HepG2 (cell line): Measurements from ENCODE around the gene PROC. TPM values are rescaled to one million over a fixed set of nuclear protein-coding genes. Genes with fewer than 3 reads are reported as not detected.

Experiments
- AGO2 ChIP-seq: fragments of 200-400 bp; formaldehyde crosslinking; optimal IDR thresholded peaks from 2 replicates; pipeline ENCODE3; 2017; ENCODE audit warnings: mild to moderate bottlenecking, low read depth, low read length, moderate library complexity
- ARID2 ChIP-seq: sonication (generic); formaldehyde crosslinking; IDR thresholded peaks from 2 replicates; pipeline ENCODE4 v1.8.1; 2022; ENCODE audit warnings: mild to moderate bottlenecking, missing genetic modification reagents, borderline replicate concordance
- FOSL2 ChIP-seq: sonication (generic); formaldehyde crosslinking; IDR thresholded peaks from 2 replicates; pipeline ENCODE4 v1.4.0; 2020; ENCODE audit warnings: missing genetic modification reagents
- HNRNPL ChIP-seq: fragments of 200-400 bp; formaldehyde crosslinking; IDR thresholded peaks from 2 replicates; pipeline ENCODE4 v1.6.1; 2017; ENCODE audit warnings: mild to moderate bottlenecking, low read depth, low read length
- IKZF1 ChIP-seq: fragments of 450-650 bp; IDR thresholded peaks from 2 replicates; pipeline ENCODE4 v1.7.1; 2016
- IRF1 ChIP-seq: sonication (generic); formaldehyde crosslinking; IDR thresholded peaks from 2 replicates; pipeline ENCODE4 v1.4.0; 2020; ENCODE audit warnings: low read depth, mild to moderate bottlenecking, missing genetic modification reagents
- KDM1A ChIP-seq: IDR thresholded peaks from 2 replicates; pipeline ENCODE4 v1.6.1; 2016; ENCODE audit warnings: missing compliant biosample characterization
- KDM5A ChIP-seq: fragments of 200-600 bp; sonication (generic); IDR thresholded peaks from 2 replicates; pipeline ENCODE4 v1.7.0; 2018; ENCODE audit warnings: antibody characterized with exemption, mild to moderate bottlenecking, low read length, borderline replicate concordance
- NPAS2 ChIP-seq: sonication (generic); formaldehyde crosslinking; IDR thresholded peaks from 2 replicates; pipeline ENCODE4 v1.8.0; 2022; ENCODE audit warnings: mild to moderate bottlenecking, missing genetic modification reagents, borderline replicate concordance
- POLR2AphosphoS2 ChIP-seq: IDR thresholded peaks from 2 replicates; pipeline ENCODE4 v1.6.1; 2011; ENCODE audit warnings: low read depth, low read length, improper control_type of control experiment
- RFX1 ChIP-seq: fragments of 450-650 bp; IDR thresholded peaks from 2 replicates; pipeline ENCODE4 v1.6.1; 2017
- SIN3B ChIP-seq: fragments of 150-350 bp; IDR thresholded peaks from 2 replicates; pipeline ENCODE4 v1.6.1; 2014; ENCODE audit warnings: low read length
- TP53 ChIP-seq: sonication (generic); formaldehyde crosslinking; conservative IDR thresholded peaks from 2 replicates; pipeline ENCODE4 v1.4.0; 2020; ENCODE audit warnings: missing genetic modification reagents
- ZBTB20 ChIP-seq: sonication (generic); formaldehyde crosslinking; IDR thresholded peaks from 2 replicates; pipeline ENCODE4 v1.8.1; 2023; ENCODE audit warnings: missing genetic modification reagents, low read depth, mild to moderate bottlenecking, borderline replicate concordance
- ZNF180 ChIP-seq: sonication (generic); formaldehyde crosslinking; IDR thresholded peaks from 2 replicates; pipeline ENCODE4 v1.4.0; 2020; ENCODE audit warnings: low read depth, missing genetic modification reagents, borderline replicate concordance
- ZNF414 ChIP-seq: sonication (generic); formaldehyde crosslinking; IDR thresholded peaks from 2 replicates; pipeline ENCODE4 v1.5.0; 2020; ENCODE audit warnings: missing genetic modification reagents
- ZNF44 ChIP-seq: sonication (generic); formaldehyde crosslinking; IDR thresholded peaks from 2 replicates; pipeline ENCODE4 v1.5.1; 2020; ENCODE audit warnings: mild to moderate bottlenecking, missing genetic modification reagents
- ZNF468 ChIP-seq: sonication (generic); formaldehyde crosslinking; IDR thresholded peaks from 2 replicates; pipeline ENCODE4 v1.8.0; 2022; ENCODE audit warnings: mild to moderate bottlenecking, moderate library complexity, missing genetic modification reagents
- ZNF512B ChIP-seq: sonication (generic); formaldehyde crosslinking; IDR thresholded peaks from 2 replicates; pipeline ENCODE4 v1.5.1; 2020; ENCODE audit warnings: missing genetic modification reagents, mild to moderate bottlenecking, borderline replicate concordance
- ZNF768 ChIP-seq: sonication (generic); formaldehyde crosslinking; IDR thresholded peaks from 2 replicates; pipeline ENCODE4 v1.4.0; 2020; ENCODE audit warnings: missing genetic modification reagents
- polyA plus RNA-seq, 8 experiments: library from polyadenylated mRNA; depleted of rRNA in 3 of 8; stranded (reverse) in 7 of 8; unstranded in 1 of 8; fragments of >200 nt; fragmentation: Illumina TruSeq in 4 of 8; extraction: Trizol in 4 of 8; gene quantifications; 2 replicates each; pipeline versions ENCODE4 v1.2.1 to v1.2.3, GENCODE V29; 2011 to 2016; ENCODE audit warnings: low read depth in 4 of 8, missing spikeins in 1 of 8, mixed read lengths in 1 of 8; ENCODE audit not compliant: insufficient read depth in 1 of 8
- total RNA-seq, 5 experiments: library from RNA; depleted of rRNA; stranded (reverse); fragments of >200 nt; fragmentation: Illumina TruSeq; extraction: Trizol; gene quantifications; 2 replicates each; pipeline ENCODE4 v1.2.3, GENCODE V29; 2016; ENCODE audit warnings: low read depth in 1 of 5
- TF ChIP-seq, protein P1 (sequence below): sonication (generic); formaldehyde crosslinking; IDR thresholded peaks from 2 replicates; pipeline ENCODE4 v1.4.0; 2020; ENCODE audit warnings: mild to moderate bottlenecking, missing genetic modification reagents
- TF ChIP-seq, protein P2 (sequence below): sonication (generic); formaldehyde crosslinking; IDR thresholded peaks from 2 replicates; pipeline ENCODE4 v1.4.0; 2020; ENCODE audit warnings: missing genetic modification reagents

The PROC gene
- total and polyA plus RNA-seq, 2 of the 13 experiments (the other 11 are each of a cell fraction or from before 2014, with no cell fraction given), result 134 to 185 TPM

GRCh38 chr2:127454595-127455565 lies 36.7 kb downstream of the PROC start (continued):
- TF ChIP-seq ZNF512B (CRISPR knock-in tag), result peak; percentile 62; the same call in 1 of the 2 replicates
- TF ChIP-seq KDM1A (CRISPR knock-in tag), result peak; percentile 84
- no peak for TF ChIP-seq ARID2 (CRISPR knock-in tag)
- TF ChIP-seq FOSL2, result peak; percentile 82
- TF ChIP-seq ZBTB20, result peak; percentile 99
- TF ChIP-seq, protein P1, sequence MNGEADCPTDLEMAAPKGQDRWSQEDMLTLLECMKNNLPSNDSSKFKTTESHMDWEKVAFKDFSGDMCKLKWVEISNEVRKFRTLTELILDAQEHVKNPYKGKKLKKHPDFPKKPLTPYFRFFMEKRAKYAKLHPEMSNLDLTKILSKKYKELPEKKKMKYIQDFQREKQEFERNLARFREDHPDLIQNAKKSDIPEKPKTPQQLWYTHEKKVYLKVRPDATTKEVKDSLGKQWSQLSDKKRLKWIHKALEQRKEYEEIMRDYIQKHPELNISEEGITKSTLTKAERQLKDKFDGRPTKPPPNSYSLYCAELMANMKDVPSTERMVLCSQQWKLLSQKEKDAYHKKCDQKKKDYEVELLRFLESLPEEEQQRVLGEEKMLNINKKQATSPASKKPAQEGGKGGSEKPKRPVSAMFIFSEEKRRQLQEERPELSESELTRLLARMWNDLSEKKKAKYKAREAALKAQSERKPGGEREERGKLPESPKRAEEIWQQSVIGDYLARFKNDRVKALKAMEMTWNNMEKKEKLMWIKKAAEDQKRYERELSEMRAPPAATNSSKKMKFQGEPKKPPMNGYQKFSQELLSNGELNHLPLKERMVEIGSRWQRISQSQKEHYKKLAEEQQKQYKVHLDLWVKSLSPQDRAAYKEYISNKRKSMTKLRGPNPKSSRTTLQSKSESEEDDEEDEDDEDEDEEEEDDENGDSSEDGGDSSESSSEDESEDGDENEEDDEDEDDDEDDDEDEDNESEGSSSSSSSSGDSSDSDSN (CRISPR knock-in tag), result peak; percentile 50; the same call in 1 of the 2 replicates
- no peak for TF ChIP-seq ZNF468 (CRISPR knock-in tag)
- TF ChIP-seq RFX1, result no peak
- TF ChIP-seq ZNF768 (CRISPR knock-in tag), result no peak
- no peak for TF ChIP-seq POLR2AphosphoS2
- TF ChIP-seq IRF1, result 0 out of 2 replicates have a peak, but pooled peaks have one; percentile 54
- TF ChIP-seq NPAS2 (CRISPR knock-in tag), result no peak
- TF ChIP-seq, protein P2, sequence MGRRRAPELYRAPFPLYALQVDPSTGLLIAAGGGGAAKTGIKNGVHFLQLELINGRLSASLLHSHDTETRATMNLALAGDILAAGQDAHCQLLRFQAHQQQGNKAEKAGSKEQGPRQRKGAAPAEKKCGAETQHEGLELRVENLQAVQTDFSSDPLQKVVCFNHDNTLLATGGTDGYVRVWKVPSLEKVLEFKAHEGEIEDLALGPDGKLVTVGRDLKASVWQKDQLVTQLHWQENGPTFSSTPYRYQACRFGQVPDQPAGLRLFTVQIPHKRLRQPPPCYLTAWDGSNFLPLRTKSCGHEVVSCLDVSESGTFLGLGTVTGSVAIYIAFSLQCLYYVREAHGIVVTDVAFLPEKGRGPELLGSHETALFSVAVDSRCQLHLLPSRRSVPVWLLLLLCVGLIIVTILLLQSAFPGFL (CRISPR knock-in tag), result no peak
- TF ChIP-seq IKZF1, result no peak
- TF ChIP-seq HNRNPL, result no peak
- TF ChIP-seq ZNF44 (CRISPR knock-in tag), result no peak
- TF ChIP-seq AGO2, result no peak
- TF ChIP-seq TP53, result no peak
- TF ChIP-seq SIN3B, result no peak
- peak; percentile 99 for TF ChIP-seq ZNF414 (CRISPR knock-in tag)
- no peak; the same call in 1 of the 2 replicates for TF ChIP-seq KDM5A
- no peak for TF ChIP-seq ZNF180 (CRISPR knock-in tag)
